ENCODE data around the gene MYO18B. TPM values are rescaled to one million over a fixed set of nuclear protein-coding genes. Genes with fewer than 3 reads are reported as not detected.

Gene MYO18B
- total RNA-seq, 4 donors from 2014 or later: under 0.01 to 0.50 (median 0.13) TPM

- H3K36me3 ChIP-seq: peaks cover 0 to 3% (median 0%) of the 10 kb centered on the region in 4 donors
- no peaks in the 10 kb centered on the region for H3K9me3 ChIP-seq
- WGBS: 86% methylated on average over 17 of the region's 48 CpGs
- intact Hi-C loops (cut with DNase I): no loop called here
- no peaks in the 10 kb centered on the region for H3K27me3 ChIP-seq
- TF ChIP-seq POLR2A (IDR thresholded peaks at IDR 0.05; ENCODE audit: low read depth): no peak
- TF ChIP-seq CTCF (IDR thresholded peaks at IDR 0.05): no peak
- TF ChIP-seq EP300 (IDR thresholded peaks at IDR 0.05): no peak
- TF ChIP-seq POLR2AphosphoS5 (IDR thresholded peaks at IDR 0.05): no peak
- no peak for DNase-seq (ENCODE audit: extremely low spot score)
- no peak overlapping the region for H3K27ac ChIP-seq (replicated peaks in 1 of 4)
- H3K4me1 ChIP-seq: peaks cover 0 to 12% (median 4%) of the 10 kb centered on the region in 4 donors
- no peak overlapping the region for H3K4me3 ChIP-seq
Observed at GRCh38 chr22:25752615-25753214, 10.7 kb downstream of the MYO18B start.

GRCh38 chr22:25753252-25753651 is 11.3 kb downstream of the MYO18B start:
- TF ChIP-seq POLR2AphosphoS5 (IDR thresholded peaks at IDR 0.05) (no peak), CTCF (IDR thresholded peaks at IDR 0.05) (no peak), EP300 (IDR thresholded peaks at IDR 0.05) (no peak), POLR2A (IDR thresholded peaks at IDR 0.05; ENCODE audit: low read depth) (no peak)
- Histone ChIP-seq H3K4me1 (peaks cover 0 to 12% (median 4%) of the 10 kb centered on the region in 4 donors), H3K9me3 (no peaks in the 10 kb centered on the region), H3K4me3 (no peak overlapping the region), H3K27me3 (no peaks in the 10 kb centered on the region), H3K36me3 (peaks cover 0 to 3% (median 0%) of the 10 kb centered on the region in 4 donors), H3K27ac (replicated peaks in 1 of 4) (no peak overlapping the region)
- WGBS: 89% methylated on average over 11 of the region's 14 CpGs
- intact Hi-C loops (cut with DNase I): no loop called here
- DNase-seq (ENCODE audit: extremely low spot score): no peak

- WGBS: 72% methylated on average over 20 of the region's 24 CpGs
- H3K9me3 ChIP-seq: no peaks in the 10 kb centered on the region
- TF ChIP-seq EP300 (IDR thresholded peaks at IDR 0.05) (no peak), POLR2AphosphoS5 (IDR thresholded peaks at IDR 0.05) (peak in 1 of 2 donors; percentile 54)
- peaks cover 0 to 3% (median 0%) of the 10 kb centered on the region in 4 donors for H3K36me3 ChIP-seq
- H3K4me3 ChIP-seq: peak overlapping the region in 3 of 4 donors; percentile 19 to 28 (median 27)
- DNase-seq (ENCODE audit: extremely low spot score): no peak
- intact Hi-C loops (cut with DNase I): no loop called here
- peaks cover 0 to 8% (median 4%) of the 10 kb centered on the region in 4 donors for H3K4me1 ChIP-seq
- peak overlapping the region; percentile 28 to 80 (median 72) for H3K27ac ChIP-seq (replicated peaks in 1 of 4)
- no peaks in the 10 kb centered on the region for H3K27me3 ChIP-seq
Observed at GRCh38 chr22:25754527-25755202, 12.7 kb downstream of the MYO18B start.

GRCh38 chr22:25757686-25758085 is 15.7 kb downstream of the MYO18B start:
- Histone ChIP-seq H3K27me3 (no peaks in the 10 kb centered on the region), H3K4me3 (no peak overlapping the region), H3K36me3 (peaks cover 0 to 3% (median 0%) of the 10 kb centered on the region in 4 donors), H3K27ac (replicated peaks in 1 of 4) (no peak overlapping the region), H3K9me3 (no peaks in the 10 kb centered on the region), H3K4me1 (peaks cover 0 to 15% (median 4%) of the 10 kb centered on the region in 4 donors)
- no peak for DNase-seq (ENCODE audit: extremely low spot score)
- 83% methylated on average over 3 of the region's 3 CpGs for WGBS
- intact Hi-C loops (cut with DNase I): no loop called here
- TF ChIP-seq POLR2AphosphoS5 (IDR thresholded peaks at IDR 0.05) (no peak), POLR2A (IDR thresholded peaks at IDR 0.05; ENCODE audit: low read depth) (no peak), CTCF (IDR thresholded peaks at IDR 0.05) (no peak), EP300 (IDR thresholded peaks at IDR 0.05) (no peak)

GRCh38 chr22:25758316-25758715 is 16.3 kb downstream of the MYO18B start:
- H3K27ac ChIP-seq (replicated peaks in 1 of 4): no peak overlapping the region
- intact Hi-C loops (cut with DNase I): no loop called here
- WGBS: 88% methylated on average over 8 of the region's 8 CpGs

More at GRCh38 chr22:25758316-25758715, 16.3 kb downstream of the MYO18B start:
- Histone ChIP-seq H3K36me3 (peaks cover 0 to 3% (median 0%) of the 10 kb centered on the region in 4 donors), H3K4me1 (peaks cover 0 to 15% (median 4%) of the 10 kb centered on the region in 4 donors), H3K27me3 (no peaks in the 10 kb centered on the region), H3K4me3 (no peak overlapping the region), H3K9me3 (no peaks in the 10 kb centered on the region)
- TF ChIP-seq POLR2AphosphoS5 (IDR thresholded peaks at IDR 0.05): no peak
- TF ChIP-seq CTCF (IDR thresholded peaks at IDR 0.05): no peak
- no peak for TF ChIP-seq EP300 (IDR thresholded peaks at IDR 0.05)
- no peak for TF ChIP-seq POLR2A (IDR thresholded peaks at IDR 0.05; ENCODE audit: low read depth)
- DNase-seq (ENCODE audit: extremely low spot score): no peak

Measured in esophagus muscularis mucosa (tissue), 4 donors.